GM12864 (cell line): Measurements from ENCODE around the gene CACNA1C.

ENCODE experiments used
- DNase-seq: peaks from one replicate; pipeline ENCODE4 v3.0.0-alpha.2; 2011; ENCODE audit warnings: low read depth
- H3K4me3 ChIP-seq: 2 replicates; pipeline ENCODE4 v1.5.1; 2011; ENCODE audit warnings: mild to moderate bottlenecking, low read depth, low read length, control low read depth
- TF ChIP-seq, protein P1 (sequence below): IDR thresholded peaks from 2 replicates; pipeline ENCODE4 v1.5.1; 2011; ENCODE audit warnings: low read depth, mild to moderate bottlenecking, moderate library complexity, low read length, control low read depth, inconsistent platforms; ENCODE audit errors: missing control alignments

The CACNA1C gene

GRCh38 chr12:2640709-2641108, 587.9 kb downstream of the CACNA1C start:
- no peak for DNase-seq
- no peak overlapping the region for H3K4me3 ChIP-seq
- TF ChIP-seq, protein P1, sequence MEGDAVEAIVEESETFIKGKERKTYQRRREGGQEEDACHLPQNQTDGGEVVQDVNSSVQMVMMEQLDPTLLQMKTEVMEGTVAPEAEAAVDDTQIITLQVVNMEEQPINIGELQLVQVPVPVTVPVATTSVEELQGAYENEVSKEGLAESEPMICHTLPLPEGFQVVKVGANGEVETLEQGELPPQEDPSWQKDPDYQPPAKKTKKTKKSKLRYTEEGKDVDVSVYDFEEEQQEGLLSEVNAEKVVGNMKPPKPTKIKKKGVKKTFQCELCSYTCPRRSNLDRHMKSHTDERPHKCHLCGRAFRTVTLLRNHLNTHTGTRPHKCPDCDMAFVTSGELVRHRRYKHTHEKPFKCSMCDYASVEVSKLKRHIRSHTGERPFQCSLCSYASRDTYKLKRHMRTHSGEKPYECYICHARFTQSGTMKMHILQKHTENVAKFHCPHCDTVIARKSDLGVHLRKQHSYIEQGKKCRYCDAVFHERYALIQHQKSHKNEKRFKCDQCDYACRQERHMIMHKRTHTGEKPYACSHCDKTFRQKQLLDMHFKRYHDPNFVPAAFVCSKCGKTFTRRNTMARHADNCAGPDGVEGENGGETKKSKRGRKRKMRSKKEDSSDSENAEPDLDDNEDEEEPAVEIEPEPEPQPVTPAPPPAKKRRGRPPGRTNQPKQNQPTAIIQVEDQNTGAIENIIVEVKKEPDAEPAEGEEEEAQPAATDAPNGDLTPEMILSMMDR: no peak

DNA sequence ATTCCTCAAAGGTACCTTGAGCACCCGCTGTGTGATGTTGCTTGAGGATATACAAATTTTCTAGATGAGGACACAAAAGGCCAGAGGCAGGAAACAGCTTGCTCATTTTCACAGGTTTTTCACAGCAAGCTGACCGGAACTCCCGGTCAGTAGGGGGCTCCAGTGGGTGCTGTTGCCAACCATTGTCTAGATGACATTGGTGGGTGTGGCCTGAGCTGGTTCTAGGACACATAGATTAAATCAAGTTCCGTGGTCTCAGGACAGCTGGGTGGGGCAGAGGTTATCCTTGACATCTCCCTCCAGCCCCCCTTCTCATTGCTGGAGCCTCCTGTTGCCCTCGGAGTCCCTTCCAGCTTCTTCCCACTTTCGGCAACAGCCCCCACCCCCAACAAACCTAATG, 588.4 kb downstream of the CACNA1C start:
- TF ChIP-seq, protein P1: no peak
- DNase-seq: no peak
- no peak overlapping the region for H3K4me3 ChIP-seq

- TF ChIP-seq, protein P1: no peak
- DNase-seq: no peak
- H3K4me3 ChIP-seq: no peak overlapping the region
These were observed 589.0 kb downstream of the CACNA1C start for GRCh38 chr12:2641761-2642160.

DNA sequence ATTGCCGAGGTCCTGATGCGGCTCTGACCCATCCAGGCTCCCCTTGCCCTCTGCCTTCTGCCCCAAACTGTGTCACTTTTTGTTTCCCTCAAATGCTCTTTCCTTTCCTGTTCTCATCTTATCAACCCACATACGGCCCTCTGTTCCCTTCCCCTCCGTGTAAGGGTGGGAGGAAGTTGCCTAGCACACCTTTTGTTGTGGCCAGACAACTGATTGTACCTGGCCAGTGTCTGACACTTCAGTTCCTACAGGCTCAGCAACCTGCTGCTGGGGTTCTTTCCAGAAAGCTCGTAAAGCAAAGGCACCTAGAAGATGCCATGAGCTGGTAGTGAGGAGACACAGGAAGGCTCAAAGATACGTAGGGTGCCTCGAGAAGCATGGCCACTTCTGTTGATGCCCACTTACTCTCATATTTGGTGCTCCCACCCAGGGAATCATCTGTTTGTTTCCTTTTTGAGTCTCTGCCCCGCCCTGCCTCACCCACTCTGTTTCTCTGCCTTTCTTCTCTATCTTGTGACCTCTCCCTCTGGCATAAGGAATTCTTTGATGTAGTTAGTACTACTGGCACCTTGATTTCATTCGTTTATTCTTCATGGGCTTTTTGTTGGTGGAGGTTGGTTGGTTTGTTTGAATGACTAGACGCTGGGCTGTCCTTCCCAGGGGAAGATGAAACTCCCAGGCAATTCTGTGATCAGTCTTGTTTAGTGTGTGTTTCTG, 589.5 kb downstream of the CACNA1C start:
- H3K4me3 ChIP-seq: no peak overlapping the region
- DNase-seq: no peak
- TF ChIP-seq, protein P1: no peak

DNA sequence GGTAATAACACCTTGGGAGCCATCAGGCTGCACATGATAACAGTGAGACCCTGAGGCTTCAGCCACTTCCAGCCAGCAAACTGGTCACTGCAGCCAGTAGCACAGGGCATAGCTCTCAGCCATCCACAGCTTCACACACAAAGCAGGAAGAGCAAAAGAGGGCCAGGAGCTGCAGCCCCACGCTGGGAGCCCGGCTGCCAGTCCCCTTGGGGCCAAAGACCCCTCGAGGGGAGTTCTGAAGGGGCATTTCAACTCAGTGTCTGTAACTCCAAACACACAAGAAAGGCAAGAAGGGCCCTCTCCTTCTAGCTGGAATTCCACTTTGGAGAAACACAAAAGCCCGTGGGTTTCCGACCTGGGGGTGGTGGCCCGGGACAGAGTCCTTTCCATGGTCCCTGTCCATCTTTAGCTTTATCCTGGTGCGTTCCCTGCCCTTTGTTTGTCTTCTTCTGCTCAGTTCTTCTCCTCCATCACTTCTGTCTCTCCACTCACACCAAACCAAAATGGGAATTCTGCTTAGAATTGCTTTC, 590.2 kb downstream of the CACNA1C start:
- no peak overlapping the region for H3K4me3 ChIP-seq
- TF ChIP-seq, protein P1: no peak
- DNase-seq: no peak

DNA sequence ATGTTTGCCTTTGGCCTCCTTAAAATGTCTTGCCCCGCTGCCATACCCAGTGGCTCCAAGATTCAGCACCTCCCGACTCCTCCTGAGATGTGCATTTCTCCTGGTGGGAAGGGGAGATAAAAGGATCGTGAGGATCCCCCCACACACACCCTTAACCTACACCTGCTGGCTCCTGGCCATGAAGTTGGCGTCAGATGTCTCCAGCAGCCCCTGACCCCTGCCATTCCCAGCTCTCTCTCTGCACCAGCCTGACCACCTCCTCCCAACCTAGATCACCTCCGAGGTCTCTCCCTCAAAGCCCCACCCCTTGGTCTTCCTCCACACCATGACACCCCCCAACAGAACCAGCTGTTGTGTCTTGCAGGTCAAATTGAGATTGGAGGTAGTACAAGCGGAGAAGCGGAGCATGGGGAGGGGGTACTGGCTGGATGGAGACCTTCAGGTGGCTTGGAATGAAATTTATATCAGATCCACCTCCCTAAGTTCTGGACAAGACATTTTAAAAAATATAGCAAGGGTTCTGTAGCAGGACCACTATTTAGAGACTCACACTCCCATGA, 590.9 kb downstream of the CACNA1C start:
- TF ChIP-seq, protein P1: no peak
- DNase-seq: no peak
- H3K4me3 ChIP-seq: no peak overlapping the region
